Stimulated activated CD8-positive, alpha-beta memory T cell treated with anti-CD3 and anti-CD28 coated beads, Interleukin-4, amount 100 ng/mL, for 4 hours (primary cell): ENCODE data around the gene IFNL1.
"Not testable (repeated sequence)": the region's sequence is repeated elsewhere in the genome, so short reads cannot be mapped to it uniquely, and the experiment has no call there.

Source experiments
- DNase-seq, 2 donors: peaks; one replicate each; pipeline ENCODE4 v3.0.0-alpha.2; 2020; ENCODE audit warnings: low read depth in 2 of 2, low spot score in 1 of 2

IFNL1 gene

DNA sequence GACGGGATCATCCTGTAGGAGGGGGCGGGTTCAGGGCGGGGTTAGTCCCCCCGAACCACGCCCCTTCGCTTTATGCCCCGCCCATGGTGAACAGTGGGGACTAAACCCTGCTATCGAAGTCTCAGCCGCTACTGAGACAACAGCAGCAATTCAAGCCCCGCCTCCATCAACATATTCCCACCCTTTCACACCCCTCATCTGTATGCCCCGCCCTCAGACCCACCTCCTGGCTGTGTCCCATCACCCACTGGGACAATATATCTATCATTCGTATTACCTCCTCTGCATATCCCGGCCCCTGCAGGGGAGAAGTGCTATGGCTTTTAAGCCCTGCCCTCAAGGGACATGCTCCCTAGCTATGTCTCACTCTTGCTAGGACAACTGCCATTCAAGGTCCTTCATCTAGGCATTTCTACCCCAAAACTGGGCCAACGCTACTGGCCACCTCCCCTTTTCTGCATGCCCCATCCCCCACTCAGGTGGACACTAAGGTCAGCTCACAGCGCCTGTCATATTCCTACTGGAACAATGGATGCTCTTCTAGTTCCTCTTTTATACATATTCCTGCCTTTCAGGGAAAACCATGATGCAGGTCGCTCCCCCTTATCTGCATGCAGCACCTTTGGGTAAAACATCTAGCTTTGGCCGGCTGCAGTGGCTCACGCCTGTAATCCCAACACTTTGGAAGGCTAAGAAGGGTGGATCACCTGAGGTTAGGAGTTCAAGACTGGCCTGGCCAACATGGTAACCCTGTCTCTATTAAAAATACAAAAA, 12.5 kb downstream of the IFNL1 start:
- DNase-seq, result no peak

DNA sequence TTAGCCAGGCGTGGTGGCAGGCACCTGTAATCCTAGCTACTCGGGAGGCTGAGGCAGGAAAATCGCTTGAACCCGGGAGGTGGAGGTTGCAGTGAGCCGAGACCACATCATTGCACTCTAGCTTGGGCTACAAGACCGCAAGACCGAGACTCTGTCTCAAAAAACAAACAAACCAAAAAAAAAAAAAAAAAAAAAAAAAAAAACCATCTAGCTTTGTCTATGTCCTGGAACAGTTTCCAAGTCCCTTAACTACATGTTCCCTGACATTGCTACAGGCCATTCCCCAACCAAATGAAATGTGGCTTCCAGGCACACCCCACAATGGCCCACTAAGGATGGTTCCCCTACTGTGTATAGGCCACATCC, 13.1 kb downstream of the IFNL1 start:
- not testable (repeated sequence) for DNase-seq

GRCh38 chr19:39310558-39311311, 14.5 kb downstream of the IFNL1 start:
- no peak for DNase-seq

DNA sequence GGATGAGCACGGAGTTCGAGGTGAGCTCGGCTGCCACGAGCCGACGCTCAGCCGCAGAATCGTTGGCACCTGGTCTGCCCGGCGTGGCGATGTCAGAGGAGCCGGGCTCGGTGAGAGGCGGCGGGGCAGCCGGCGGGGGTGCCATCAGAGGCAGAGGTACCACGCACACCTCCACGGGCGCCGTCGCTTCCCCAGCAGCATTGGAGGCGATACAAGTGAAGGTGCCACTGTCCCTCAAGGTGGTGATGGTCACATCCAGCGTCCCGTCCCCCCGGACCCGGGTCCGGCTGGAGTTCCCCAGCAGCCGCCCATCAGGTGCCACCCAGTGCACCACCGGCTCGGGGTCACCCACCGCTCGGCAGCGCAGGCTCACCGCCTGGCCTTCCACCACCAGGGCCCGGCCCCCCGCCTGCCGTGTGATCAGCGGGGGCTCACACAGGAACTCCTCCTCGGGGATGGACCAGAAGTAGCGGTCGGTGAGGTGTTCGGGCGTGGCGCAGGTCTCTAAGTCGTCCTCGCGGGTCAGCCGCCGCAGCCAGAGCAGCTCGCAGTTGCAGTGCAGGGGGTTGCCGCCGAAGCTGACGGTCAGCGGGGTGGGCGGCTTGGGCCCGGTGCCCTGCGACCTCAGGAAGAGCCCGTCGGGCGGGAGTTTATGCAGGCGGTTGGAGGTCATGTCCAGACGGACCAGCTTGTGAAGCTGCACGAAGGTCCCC, 18.0 kb downstream of the IFNL1 start:
- no peak for DNase-seq

- no peak for DNase-seq
These were observed 19.7 kb downstream of the IFNL1 start for GRCh38 chr19:39315933-39316332.

DNA sequence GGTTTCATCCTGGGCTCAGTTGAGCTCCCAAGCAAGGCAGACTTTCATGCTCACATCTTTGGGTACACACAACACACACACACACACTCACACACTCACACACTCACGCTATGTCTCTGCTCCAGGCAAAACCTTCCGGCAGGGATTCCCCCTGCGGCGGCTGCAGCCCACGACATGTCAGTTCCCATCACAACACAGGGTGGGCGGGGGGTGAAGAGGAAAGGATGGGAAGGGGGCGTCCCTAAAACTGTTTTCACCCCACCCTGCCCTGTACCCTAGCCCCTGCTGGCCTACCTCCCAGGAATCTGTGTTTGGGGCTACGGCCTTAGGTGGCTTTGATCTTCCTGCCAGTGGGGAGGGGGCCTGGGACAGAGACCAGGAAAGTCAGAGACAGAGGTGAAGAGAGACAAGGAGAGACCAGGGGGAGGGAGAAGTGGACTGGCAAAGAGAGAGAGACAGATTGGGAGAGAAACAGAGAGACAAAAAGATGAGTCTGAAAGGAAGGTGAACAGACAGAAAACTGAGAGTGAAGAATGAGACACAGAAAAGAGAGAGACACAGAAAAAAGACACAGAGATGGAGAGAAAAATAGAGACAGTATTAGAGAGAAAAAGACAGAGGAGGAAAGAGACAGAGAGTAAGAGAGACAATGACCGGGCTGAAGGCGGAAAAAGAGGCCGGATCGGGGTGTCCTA, 20.6 kb downstream of the IFNL1 start:
- DNase-seq, result no peak

GRCh38 chr19:39317476-39317875, 21.3 kb downstream of the IFNL1 start:
- no peak for DNase-seq

GRCh38 chr19:39318071-39318470, 21.9 kb downstream of the IFNL1 start:
- no peak for DNase-seq

GRCh38 chr19:39318690-39319089, 22.5 kb downstream of the IFNL1 start:
- DNase-seq, result no peak

- no peak for DNase-seq
These were observed 23.1 kb downstream of the IFNL1 start for GRCh38 chr19:39319098-39319891.

- DNase-seq, result no peak
These were observed 23.7 kb downstream of the IFNL1 start for GRCh38 chr19:39319892-39320248.

DNA sequence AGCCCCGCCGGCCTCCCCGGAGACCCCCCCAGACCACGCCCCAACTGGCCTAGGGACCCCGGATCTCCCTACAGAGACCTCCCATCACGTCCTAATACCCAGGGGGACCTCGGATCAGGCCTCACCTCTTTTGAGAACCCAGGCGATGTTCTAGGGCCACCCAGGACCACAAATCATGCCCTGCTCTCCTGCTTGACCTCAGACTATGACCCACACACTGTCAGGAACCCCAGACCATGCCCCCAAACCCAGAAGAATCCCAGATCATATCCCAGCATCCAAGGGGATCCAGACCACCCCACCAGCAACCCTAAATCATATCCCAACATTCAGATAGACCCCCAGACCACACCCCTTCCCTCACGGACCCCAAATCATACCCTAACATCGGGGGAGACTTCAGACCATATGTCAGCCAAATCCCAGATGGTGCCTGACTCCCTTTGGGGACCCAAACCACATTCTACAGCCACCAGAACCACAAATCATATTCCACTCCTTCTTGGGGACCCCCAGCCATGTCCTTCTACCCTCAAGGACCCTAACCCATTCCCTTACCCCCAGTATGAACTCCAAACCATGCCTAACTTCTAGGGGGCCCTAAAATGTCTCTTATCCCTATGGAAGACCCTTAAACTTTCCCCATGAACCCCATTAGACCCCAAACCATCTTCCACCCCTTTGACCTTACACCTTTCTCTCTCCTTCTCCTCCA, 25.1 kb downstream of the IFNL1 start:
- DNase-seq, result no peak

DNA sequence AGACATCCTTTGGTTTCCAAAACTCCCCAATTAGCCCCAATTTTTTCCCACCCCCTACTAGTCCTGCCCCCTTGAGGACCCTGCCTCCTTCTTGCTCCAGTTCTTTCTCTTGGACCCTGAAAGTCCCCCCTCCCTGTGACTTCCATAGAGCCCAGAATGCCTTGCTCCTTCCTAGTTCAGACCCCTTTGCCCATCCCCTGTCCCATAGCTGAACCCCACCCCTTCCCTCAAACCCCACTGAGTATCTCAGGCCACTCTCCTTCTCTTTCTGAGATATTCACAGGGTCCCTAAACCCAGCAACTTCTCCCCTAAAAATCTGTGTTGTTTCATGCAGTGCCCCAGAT, 25.6 kb downstream of the IFNL1 start:
- DNase-seq, result no peak

- DNase-seq, result no peak
These were observed 28.1 kb downstream of the IFNL1 start for GRCh38 chr19:39324242-39324842.

DNA sequence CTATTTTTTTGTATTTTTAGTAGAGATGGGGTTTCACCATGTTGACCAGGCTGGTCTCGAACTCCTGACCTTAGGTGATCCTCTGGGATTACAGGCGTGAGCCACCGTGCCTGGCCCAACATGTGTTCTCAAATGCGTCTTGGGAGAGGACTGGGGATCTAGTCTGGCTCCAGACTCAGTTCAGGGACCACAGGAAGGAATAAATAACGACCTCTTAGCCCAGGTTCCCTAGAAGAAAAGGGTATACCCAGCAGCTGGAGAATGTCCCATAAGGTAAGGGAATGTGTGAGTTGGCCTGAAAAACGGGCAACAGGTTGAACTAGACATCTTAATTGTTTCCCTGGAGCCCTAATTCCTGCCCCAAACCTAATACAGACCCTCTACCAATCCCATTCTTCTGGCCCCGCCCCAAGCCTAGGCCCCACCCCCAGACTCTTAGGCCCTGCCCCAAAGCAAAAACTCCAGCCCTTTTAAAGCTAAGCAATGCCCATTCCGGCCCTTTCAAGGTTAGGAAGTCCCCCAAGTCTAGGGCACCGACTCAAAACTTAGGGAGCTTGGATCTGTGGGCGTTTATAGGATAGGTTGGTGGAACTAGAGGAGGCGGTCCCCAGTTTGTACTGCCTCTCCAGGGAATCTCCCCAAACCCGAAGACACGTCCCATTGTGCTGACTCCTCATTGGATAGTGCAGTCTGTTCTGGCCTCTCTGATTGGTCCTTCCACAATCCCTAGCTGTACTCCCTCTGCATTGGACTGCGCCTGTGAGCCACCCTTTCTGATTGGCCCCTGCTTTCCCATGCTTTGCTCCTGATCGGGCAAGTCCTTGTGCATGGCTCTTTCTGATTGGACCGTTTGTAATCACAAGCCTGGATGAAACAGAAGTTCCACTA, 29.8 kb downstream of the IFNL1 start:
- no peak for DNase-seq

DNA sequence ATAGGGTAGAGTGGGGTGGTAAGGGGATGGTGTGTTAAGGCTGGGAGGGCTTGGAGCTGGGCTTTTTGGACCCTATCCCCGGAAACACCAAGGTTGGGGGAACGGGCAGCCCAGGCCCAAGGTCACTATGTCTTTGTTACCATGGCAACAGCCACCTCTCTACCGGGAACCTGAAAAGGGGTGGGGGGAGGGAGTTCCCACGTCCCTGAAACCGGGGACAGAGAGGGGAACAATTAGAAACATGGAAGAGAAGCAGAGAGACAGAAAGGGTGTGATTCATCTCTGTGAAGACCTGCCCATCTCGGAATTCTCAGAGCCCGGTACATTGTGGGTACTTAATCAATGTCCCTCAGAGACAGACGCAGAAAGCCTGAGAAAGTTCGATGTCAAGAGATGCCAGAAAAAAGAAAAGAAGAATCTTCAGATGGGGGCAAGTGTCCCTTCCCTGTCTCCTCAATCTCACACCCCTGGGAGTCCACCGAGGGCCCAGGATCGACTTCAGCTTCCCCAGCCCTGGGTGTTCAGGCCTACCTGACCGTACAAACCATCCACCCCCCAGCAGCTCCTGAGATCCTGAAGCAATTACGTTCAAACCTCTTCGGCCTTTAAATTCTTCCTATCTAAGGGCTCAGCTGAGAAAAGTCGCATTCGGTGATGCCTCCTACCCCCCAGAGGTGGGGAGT, 31.3 kb downstream of the IFNL1 start:
- DNase-seq, result no peak

DNA sequence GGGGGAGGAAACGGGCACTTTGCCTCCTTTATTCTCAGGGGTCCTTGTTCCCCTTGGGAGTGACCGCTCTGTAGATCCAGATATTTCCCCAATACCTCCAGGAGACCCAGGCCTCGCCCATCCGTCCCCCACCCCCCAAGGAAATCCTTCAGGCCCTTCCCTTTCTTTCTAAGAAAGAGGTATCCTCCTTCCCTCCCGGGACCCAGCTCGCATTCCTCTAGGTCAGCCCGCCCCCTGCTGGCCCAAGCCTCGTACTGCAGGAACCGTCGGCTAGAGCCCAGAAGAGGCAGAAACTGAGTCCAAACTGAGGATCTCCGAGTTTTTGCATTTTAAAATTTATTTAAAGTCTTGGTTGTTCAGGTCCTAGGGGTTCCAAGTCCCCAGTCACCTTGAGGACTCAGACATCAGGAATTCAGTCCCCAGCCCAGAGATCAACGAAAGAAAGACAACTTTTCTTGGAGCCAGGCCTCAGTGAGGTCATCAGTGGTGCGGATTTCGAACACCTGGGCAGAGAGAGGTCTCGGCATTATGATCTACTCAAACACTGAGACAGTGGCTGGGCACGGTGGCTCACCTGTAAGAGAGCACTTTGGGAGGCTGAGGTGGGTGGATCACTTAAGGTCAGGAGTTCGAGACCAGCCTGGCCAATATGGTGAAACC, 32.0 kb downstream of the IFNL1 start:
- peak; percentile 57 to 86 for DNase-seq

- no peak for DNase-seq
These were observed 33.7 kb downstream of the IFNL1 start for GRCh38 chr19:39329948-39330347.
